ENCODE data around the gene CELA1.

- TF ChIP-seq EZH2 (IDR thresholded peaks at IDR 0.05; ENCODE audit: insufficient read depth, poor library complexity, severe bottlenecking) (no peak), EZH2phosphoT487 (IDR thresholded peaks at IDR 0.05; ENCODE audit: insufficient read depth, low read depth) (no peak)
These were observed 17.9 kb downstream of the CELA1 start for GRCh38 chr12:51328587-51328986.
